GM12878 (cell line): Measurements from ENCODE around the gene BCKDHB. TPM values are rescaled to one million over a fixed set of nuclear protein-coding genes. Genes with fewer than 3 reads are reported as not detected.

Source experiments
- ATAC-seq: fragments of 200-7000 bp; cut with Tn5 transposase; 3 replicates; pipeline ENCODE4 v1.9.1; 2020; ENCODE audit warnings: mild to moderate bottlenecking, moderate library complexity
- BruUV-seq: library from RNA; stranded (reverse); fragments of 400-500 nt; replicated peaks from 2 replicates; lab custom pipeline; 2021; lab: Mats Ljungman, UMichigan
- CTCF ChIA-PET: fragments of 300-600 bp; sonication (Branson Sonifier 250); formaldehyde crosslinking; extraction: SDS; loops from one replicate; lab custom pipeline; 2021; ENCODE audit warnings: inconsistent platforms; lab: Yijun Ruan, JAX
- POLR2A ChIA-PET: fragments of 350-600 bp; formaldehyde crosslinking; extraction: SDS; loops from one replicate; lab custom pipeline; 2021; ENCODE audit warnings: inconsistent platforms; lab: Charles Lee
- RAD21 ChIA-PET: fragments of 300-600 bp; sonication (Branson Sonifier 250); formaldehyde crosslinking; loops from one replicate; lab custom pipeline; 2023; ENCODE audit warnings: antibody characterized with exemption; ENCODE audit not compliant: unreplicated experiment; lab: Charles Lee
- SMC1A ChIA-PET: fragments of 300-600 bp; sonication (Branson Sonifier 250); formaldehyde crosslinking; loops from one replicate; lab custom pipeline; 2023; ENCODE audit not compliant: unreplicated experiment, uncharacterized antibody; lab: Charles Lee
- DNase-seq: peaks from one replicate; pipeline ENCODE4 v3.0.0-alpha.2; 2011; ENCODE audit warnings: low read depth, low spot score
- FAIRE-seq: peaks from 3 replicates; lab custom pipeline; 2011; peaks lifted over from hg19 to GRCh38; lab: Jason Lieb, UNC
- H2AFZ ChIP-seq: 2 replicates; pipeline ENCODE4 v1.6.0; 2011; ENCODE audit warnings: low read depth, low read length, control low read depth; ENCODE audit not compliant: control insufficient read depth
- H3K27ac ChIP-seq: 2 replicates; pipeline ENCODE4 v1.5.1; 2011; ENCODE audit warnings: control low read depth; ENCODE audit not compliant: control insufficient read depth, insufficient read depth
- H3K27me3 ChIP-seq, 2 experiments: replicated peaks in 1 of 2; 2 replicates each; pipeline versions ENCODE4 v1.6.0 to v1.6.1; 2011; ENCODE audit warnings: low read length in 1 of 2; ENCODE audit not compliant: control insufficient read depth in 2 of 2, insufficient read depth in 2 of 2
- H3K36me3 ChIP-seq, 2 experiments: 2 replicates each; pipeline ENCODE4 v1.5.1; 2011; ENCODE audit warnings: low read length in 1 of 2; ENCODE audit not compliant: control insufficient read depth in 2 of 2, insufficient read depth in 2 of 2
- H3K4me1 ChIP-seq: 2 replicates; pipeline ENCODE4 v1.6.1; 2011; ENCODE audit warnings: mild to moderate bottlenecking, low read length, moderate library complexity, mixed read lengths; ENCODE audit not compliant: control insufficient read depth, insufficient read depth
- H3K4me2 ChIP-seq: 2 replicates; pipeline ENCODE4 v1.6.0; 2011; ENCODE audit warnings: control low read depth; ENCODE audit not compliant: control insufficient read depth, insufficient read depth
- H3K4me3 ChIP-seq: fragments of 200-600 bp; sonication (generic); 2 replicates; pipeline ENCODE4 v1.5.1; 2016
- H3K79me2 ChIP-seq: 2 replicates; pipeline ENCODE4 v1.6.0; 2011; ENCODE audit warnings: low read length; ENCODE audit not compliant: control insufficient read depth, insufficient read depth
- H3K9ac ChIP-seq: 2 replicates; pipeline ENCODE4 v1.8.0; 2011; ENCODE audit warnings: low read length, control low read depth, mixed read lengths; ENCODE audit not compliant: control insufficient read depth, insufficient read depth
- H3K9me3 ChIP-seq: replicated peaks from 3 replicates; pipeline ENCODE4 v1.5.1; 2011; ENCODE audit warnings: mild to moderate bottlenecking, low read length; ENCODE audit not compliant: control insufficient read depth, insufficient read depth
- H4K20me1 ChIP-seq: 2 replicates; pipeline ENCODE4 v1.6.0; 2011; ENCODE audit not compliant: control insufficient read depth, insufficient read depth
- ATF3 ChIP-seq: IDR thresholded peaks from 2 replicates; pipeline ENCODE4 v1.6.1; 2011; ENCODE audit warnings: low read depth, mild to moderate bottlenecking, low read length, moderate library complexity, borderline replicate concordance; ENCODE audit errors: extremely low read depth
- ATF7 ChIP-seq: fragments of 450-650 bp; IDR thresholded peaks from 2 replicates; pipeline ENCODE4 v1.6.1; 2016; ENCODE audit warnings: low read depth, mild to moderate bottlenecking
- CBX3 ChIP-seq: fragments of 200-600 bp; sonication (generic); IDR thresholded peaks from 2 replicates; pipeline ENCODE4 v1.6.1; 2016; ENCODE audit warnings: low read depth, borderline replicate concordance
- CHD4 ChIP-seq: fragments of 200-600 bp; sonication (generic); IDR thresholded peaks from 2 replicates; pipeline ENCODE4 v1.6.1; 2016; ENCODE audit warnings: mild to moderate bottlenecking
- CREM ChIP-seq: IDR thresholded peaks from 2 replicates; pipeline ENCODE4 v1.6.1; 2014; ENCODE audit warnings: antibody characterized with exemption, low read depth
- EZH2 ChIP-seq: IDR thresholded peaks from 2 replicates; pipeline ENCODE4 v1.6.1; 2012; ENCODE audit warnings: low read depth, mild to moderate bottlenecking, control low read depth, inconsistent platforms, low read length, borderline replicate concordance; ENCODE audit not compliant: control insufficient read depth
- NFXL1 ChIP-seq: fragments of 450-650 bp; IDR thresholded peaks from 2 replicates; pipeline ENCODE4 v1.6.1; 2017; ENCODE audit warnings: antibody characterized with exemption, mild to moderate bottlenecking, borderline replicate concordance
- PAX5 ChIP-seq: IDR thresholded peaks from 2 replicates; pipeline ENCODE4 v1.6.1; 2011; ENCODE audit warnings: low read depth, low read length, borderline replicate concordance
- POU2F2 ChIP-seq: IDR thresholded peaks from 3 replicates; pipeline ENCODE4 v1.6.1; 2011; ENCODE audit warnings: low read depth, mild to moderate bottlenecking, low read length, borderline replicate concordance
- RBBP5 ChIP-seq: fragments of 200-600 bp; sonication (generic); conservative IDR thresholded peaks from 2 replicates; pipeline ENCODE4 v1.6.1; 2016
- SIN3A ChIP-seq: IDR thresholded peaks from 2 replicates; pipeline ENCODE4 v1.6.1; 2012; ENCODE audit warnings: low read depth, low read length, improper control_type of control experiment
- SKIL ChIP-seq: fragments of 450-650 bp; IDR thresholded peaks from 2 replicates; pipeline ENCODE4 v1.6.1; 2017; ENCODE audit warnings: mild to moderate bottlenecking, low read depth, inconsistent platforms; ENCODE audit not compliant: poor library complexity, severe bottlenecking
- TCF12 ChIP-seq: IDR thresholded peaks from 2 replicates; pipeline ENCODE4 v1.6.1; 2011; ENCODE audit warnings: low read depth, mild to moderate bottlenecking, low read length
- ZNF687 ChIP-seq: fragments of 450-650 bp; IDR thresholded peaks from 2 replicates; pipeline ENCODE4 v1.6.1; 2017; ENCODE audit warnings: mild to moderate bottlenecking, moderate library complexity
- WGBS: methylation state at CpG from one replicate; pipeline ENCODE4 v1.1.6; 2016; ENCODE audit warnings: low lambda C conversion rate; ENCODE audit not compliant: insufficient replicate concordance, insufficient coverage; ENCODE audit errors: missing lambda C conversion rate; 5-methylcytosine and 5-hydroxymethylcytosine counted together
- in situ Hi-C: fragments of 300-500 bp; cut with MboI; formaldehyde crosslinking; loops from 9 replicates; pipeline ENCODE4 v1.14.3; 2018; ENCODE audit warnings: mixed read lengths
- intact Hi-C: fragments of 100-400 bp; cut with micrococcal nuclease; formaldehyde crosslinking; loops from one replicate; pipeline ENCODE4 v1.14.2; 2022; ENCODE audit not compliant: unreplicated experiment
- polyA plus RNA-seq, 11 experiments: library from polyadenylated mRNA; depleted of rRNA in 4 of 11; unstranded in 6 of 11; stranded (reverse) in 5 of 11; fragments of >200 nt; fragmentation: Nextera tagmentation in 4 of 11; fragmentation: Illumina TruSeq in 1 of 11; extraction: Ambion mirVana in 4 of 11; extraction: Trizol in 1 of 11; gene quantifications; 1 replicate in 1 of 11; 2 replicates in 10 of 11; pipeline versions ENCODE4 v1.2.1 to v1.2.3, GENCODE V29; 2011 to 2016; ENCODE audit warnings: inconsistent platforms in 2 of 11, missing spikeins in 2 of 11, low read depth in 1 of 11
- total RNA-seq, 4 experiments: library from RNA; depleted of rRNA in 3 of 4; stranded (reverse); fragments of >200 nt in 3 of 4; fragmentation: Illumina TruSeq in 1 of 4; extraction: Trizol in 1 of 4; gene quantifications; 2 replicates each; pipeline versions ENCODE4 v1.2.1 to v1.2.3, GENCODE V29; 2013 to 2021
- TF ChIP-seq, protein P1 (sequence below): fragments of 450-650 bp; IDR thresholded peaks from 2 replicates; pipeline ENCODE4 v1.6.1; 2014; ENCODE audit warnings: mild to moderate bottlenecking
- TF ChIP-seq, protein P2 (sequence below): IDR thresholded peaks from 2 replicates; pipeline ENCODE4 v1.6.1; 2012; ENCODE audit warnings: low read depth, low read length, improper control_type of control experiment

BCKDHB gene
- total and polyA plus RNA-seq, 10 of the 15 experiments (the other 5 are each of a cell fraction or from before 2014, with no cell fraction given): 12.9 to 57.1 (median 25.3) TPM

GRCh38 chr6:80343511-80343910 is 237.0 kb downstream of the BCKDHB start (continued):
- TF ChIP-seq, protein P1, sequence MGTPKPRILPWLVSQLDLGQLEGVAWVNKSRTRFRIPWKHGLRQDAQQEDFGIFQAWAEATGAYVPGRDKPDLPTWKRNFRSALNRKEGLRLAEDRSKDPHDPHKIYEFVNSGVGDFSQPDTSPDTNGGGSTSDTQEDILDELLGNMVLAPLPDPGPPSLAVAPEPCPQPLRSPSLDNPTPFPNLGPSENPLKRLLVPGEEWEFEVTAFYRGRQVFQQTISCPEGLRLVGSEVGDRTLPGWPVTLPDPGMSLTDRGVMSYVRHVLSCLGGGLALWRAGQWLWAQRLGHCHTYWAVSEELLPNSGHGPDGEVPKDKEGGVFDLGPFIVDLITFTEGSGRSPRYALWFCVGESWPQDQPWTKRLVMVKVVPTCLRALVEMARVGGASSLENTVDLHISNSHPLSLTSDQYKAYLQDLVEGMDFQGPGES: no peak
- TF ChIP-seq SIN3A: no peak
- no peak for TF ChIP-seq SKIL
- TF ChIP-seq EZH2: no peak
- TF ChIP-seq CBX3: no peak

- H3K9me3 ChIP-seq: no peaks in the 10 kb centered on the region
- ATAC-seq: no peak
- TF ChIP-seq NFXL1 (no peak), ATF3 (no peak), PAX5 (no peak), ATF7 (no peak), CHD4 (no peak), CREM (no peak), POU2F2 (no peak), ZNF687 (no peak), TCF12 (no peak), RBBP5 (no peak)
- TF ChIP-seq, protein P2, sequence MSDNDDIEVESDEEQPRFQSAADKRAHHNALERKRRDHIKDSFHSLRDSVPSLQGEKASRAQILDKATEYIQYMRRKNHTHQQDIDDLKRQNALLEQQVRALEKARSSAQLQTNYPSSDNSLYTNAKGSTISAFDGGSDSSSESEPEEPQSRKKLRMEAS: no peak
Measured at GRCh38 chr6:80347101-80347500, 240.6 kb downstream of the BCKDHB start.

More at GRCh38 chr6:80347101-80347500, 240.6 kb downstream of the BCKDHB start:
- H4K20me1 ChIP-seq: no peaks in the 10 kb centered on the region
- ChIA-PET CTCF (interaction anchor here (1.0 kb wide), 2 partner anchors 10 to 16 kb away, joined by 3 to 4 read pairs; no protein-coding TSS in a partner anchor), RAD21 (no interaction called here), POLR2A (no interaction called here), SMC1A (no interaction called here)
- no peak overlapping the region for H3K9ac ChIP-seq
- in situ Hi-C loops: no loop called here
- H3K36me3 ChIP-seq: no peaks in the 10 kb centered on the region
- no peak overlapping the region for H3K4me3 ChIP-seq
- H3K4me2 ChIP-seq: no peak overlapping the region
- FAIRE-seq (no peak), DNase-seq (no peak)
- H3K27me3 ChIP-seq: no peaks in the 10 kb centered on the region
- 92% methylated on average over 1 of the region's 1 CpG for WGBS
- H2AFZ ChIP-seq: no peak overlapping the region
- H3K79me2 ChIP-seq: no peaks in the 10 kb centered on the region
- no peaks in the 10 kb centered on the region for H3K4me1 ChIP-seq
- intact Hi-C loops: no loop called here
- no peak overlapping the region for H3K27ac ChIP-seq
- no TSS peak for BruUV-seq
